ENCODE data around the gene GABRR1.

Gene GABRR1

GRCh38 chr6:89217299-89217910 is at the start of gene GABRR1:
GABRR1 (minus strand) TSS chr6:89217358; CDS start chr6:89217322, 36 bp downstream.
- Histone ChIP-seq H3K9me3 (ENCODE audit: insufficient read depth, low read length) (no peaks in the 10 kb centered on the region), H3K27me3 (ENCODE audit: insufficient read depth, insufficient read length) (no peaks in the 10 kb centered on the region), H3K36me3 (ENCODE audit: insufficient read depth, insufficient read length, low read length) (no peaks in the 10 kb centered on the region), H3K9ac (ENCODE audit: insufficient read length, low read depth) (no peak within 1 kb of the TSS), H3K4me3 (ENCODE audit: insufficient read length, low read depth) (no peak within 1 kb of the TSS), H3K4me1 (ENCODE audit: insufficient read depth, insufficient read length) (no peaks in the 10 kb centered on the region)
- TF ChIP-seq SUZ12 (IDR thresholded peaks at IDR 0.05; ENCODE audit: extremely low read depth, insufficient read depth, insufficient read length): no peak
- no peak for DNase-seq (ENCODE audit: low read depth, low spot score)

GRCh38 chr6:89264296-89264695 is 47.1 kb upstream of the GABRR1 start:
- Histone ChIP-seq H3K9ac (ENCODE audit: insufficient read length, low read depth) (no peak overlapping the region), H3K27me3 (ENCODE audit: insufficient read depth, insufficient read length) (no peaks in the 10 kb centered on the region), H3K9me3 (ENCODE audit: insufficient read depth, low read length) (no peaks in the 10 kb centered on the region), H3K4me1 (ENCODE audit: insufficient read depth, insufficient read length) (no peaks in the 10 kb centered on the region), H3K36me3 (ENCODE audit: insufficient read depth, insufficient read length, low read length) (no peaks in the 10 kb centered on the region), H3K4me3 (ENCODE audit: insufficient read length, low read depth) (no peak overlapping the region)
- no peak for DNase-seq (ENCODE audit: low read depth, low spot score)
- TF ChIP-seq YY1 (IDR thresholded peaks at IDR 0.05; ENCODE audit: insufficient read depth, insufficient read length) (no peak), ZNF274 (IDR thresholded peaks at IDR 0.05; ENCODE audit: low read depth, low read length) (no peak), SUZ12 (IDR thresholded peaks at IDR 0.05; ENCODE audit: extremely low read depth, insufficient read depth, insufficient read length) (no peak)

GRCh38 chr6:89260832-89261231 is 43.7 kb upstream of the GABRR1 start:
- Histone ChIP-seq H3K4me3 (ENCODE audit: insufficient read length, low read depth) (no peak overlapping the region), H3K27me3 (ENCODE audit: insufficient read depth, insufficient read length) (no peaks in the 10 kb centered on the region), H3K4me1 (ENCODE audit: insufficient read depth, insufficient read length) (no peaks in the 10 kb centered on the region), H3K9me3 (ENCODE audit: insufficient read depth, low read length) (no peaks in the 10 kb centered on the region), H3K9ac (ENCODE audit: insufficient read length, low read depth) (no peak overlapping the region), H3K36me3 (ENCODE audit: insufficient read depth, insufficient read length, low read length) (no peaks in the 10 kb centered on the region)
- DNase-seq (ENCODE audit: low read depth, low spot score): no peak
- TF ChIP-seq ZNF274 (IDR thresholded peaks at IDR 0.05; ENCODE audit: low read depth, low read length) (no peak), SUZ12 (IDR thresholded peaks at IDR 0.05; ENCODE audit: extremely low read depth, insufficient read depth, insufficient read length) (no peak), YY1 (IDR thresholded peaks at IDR 0.05; ENCODE audit: insufficient read depth, insufficient read length) (no peak)

GRCh38 chr6:89260310-89260709 is 43.2 kb upstream of the GABRR1 start:
- Histone ChIP-seq H3K9ac (ENCODE audit: insufficient read length, low read depth) (no peak overlapping the region), H3K36me3 (ENCODE audit: insufficient read depth, insufficient read length, low read length) (no peaks in the 10 kb centered on the region), H3K4me3 (ENCODE audit: insufficient read length, low read depth) (no peak overlapping the region), H3K27me3 (ENCODE audit: insufficient read depth, insufficient read length) (no peaks in the 10 kb centered on the region), H3K9me3 (ENCODE audit: insufficient read depth, low read length) (no peaks in the 10 kb centered on the region), H3K4me1 (ENCODE audit: insufficient read depth, insufficient read length) (no peaks in the 10 kb centered on the region)
- no peak for DNase-seq (ENCODE audit: low read depth, low spot score)
- TF ChIP-seq ZNF274 (IDR thresholded peaks at IDR 0.05; ENCODE audit: low read depth, low read length) (no peak), SUZ12 (IDR thresholded peaks at IDR 0.05; ENCODE audit: extremely low read depth, insufficient read depth, insufficient read length) (no peak)

- no peak overlapping the region for H3K9ac ChIP-seq (ENCODE audit: insufficient read length, low read depth)
- H3K36me3 ChIP-seq (ENCODE audit: insufficient read depth, insufficient read length, low read length): no peaks in the 10 kb centered on the region
- no peak overlapping the region for H3K4me3 ChIP-seq (ENCODE audit: insufficient read length, low read depth)
- DNase-seq (ENCODE audit: low read depth, low spot score): no peak
- no peaks in the 10 kb centered on the region for H3K9me3 ChIP-seq (ENCODE audit: insufficient read depth, low read length)
- H3K4me1 ChIP-seq (ENCODE audit: insufficient read depth, insufficient read length): no peaks in the 10 kb centered on the region
- H3K27me3 ChIP-seq (ENCODE audit: insufficient read depth, insufficient read length): no peaks in the 10 kb centered on the region
- no peak for TF ChIP-seq ZNF274 (IDR thresholded peaks at IDR 0.05; ENCODE audit: low read depth, low read length)
Observed at GRCh38 chr6:89258912-89259311, 41.8 kb upstream of the GABRR1 start.

GRCh38 chr6:89257781-89258180 is 40.6 kb upstream of the GABRR1 start:
- Histone ChIP-seq H3K4me3 (ENCODE audit: insufficient read length, low read depth) (no peak overlapping the region), H3K9ac (ENCODE audit: insufficient read length, low read depth) (no peak overlapping the region), H3K27me3 (ENCODE audit: insufficient read depth, insufficient read length) (no peaks in the 10 kb centered on the region), H3K9me3 (ENCODE audit: insufficient read depth, low read length) (no peaks in the 10 kb centered on the region), H3K4me1 (ENCODE audit: insufficient read depth, insufficient read length) (no peaks in the 10 kb centered on the region), H3K36me3 (ENCODE audit: insufficient read depth, insufficient read length, low read length) (no peaks in the 10 kb centered on the region)
- no peak for DNase-seq (ENCODE audit: low read depth, low spot score)
- TF ChIP-seq YY1 (IDR thresholded peaks at IDR 0.05; ENCODE audit: insufficient read depth, insufficient read length) (no peak), ZNF274 (IDR thresholded peaks at IDR 0.05; ENCODE audit: low read depth, low read length) (no peak), SUZ12 (IDR thresholded peaks at IDR 0.05; ENCODE audit: extremely low read depth, insufficient read depth, insufficient read length) (no peak)

- Histone ChIP-seq H3K36me3 (ENCODE audit: insufficient read depth, insufficient read length, low read length) (no peaks in the 10 kb centered on the region), H3K27me3 (ENCODE audit: insufficient read depth, insufficient read length) (no peaks in the 10 kb centered on the region), H3K4me1 (ENCODE audit: insufficient read depth, insufficient read length) (no peaks in the 10 kb centered on the region), H3K4me3 (ENCODE audit: insufficient read length, low read depth) (no peak overlapping the region), H3K9me3 (ENCODE audit: insufficient read depth, low read length) (no peaks in the 10 kb centered on the region), H3K9ac (ENCODE audit: insufficient read length, low read depth) (no peak overlapping the region)
- TF ChIP-seq YY1 (IDR thresholded peaks at IDR 0.05; ENCODE audit: insufficient read depth, insufficient read length): no peak
- TF ChIP-seq ZNF274 (IDR thresholded peaks at IDR 0.05; ENCODE audit: low read depth, low read length): no peak
- no peak for TF ChIP-seq SUZ12 (IDR thresholded peaks at IDR 0.05; ENCODE audit: extremely low read depth, insufficient read depth, insufficient read length)
- no peak for DNase-seq (ENCODE audit: low read depth, low spot score)
Observed at GRCh38 chr6:89257346-89257745, 40.2 kb upstream of the GABRR1 start.

- Histone ChIP-seq H3K4me1 (ENCODE audit: insufficient read depth, insufficient read length) (no peaks in the 10 kb centered on the region), H3K9me3 (ENCODE audit: insufficient read depth, low read length) (no peaks in the 10 kb centered on the region), H3K9ac (ENCODE audit: insufficient read length, low read depth) (no peak overlapping the region), H3K27me3 (ENCODE audit: insufficient read depth, insufficient read length) (no peaks in the 10 kb centered on the region), H3K36me3 (ENCODE audit: insufficient read depth, insufficient read length, low read length) (no peaks in the 10 kb centered on the region), H3K4me3 (ENCODE audit: insufficient read length, low read depth) (no peak overlapping the region)
- TF ChIP-seq SUZ12 (IDR thresholded peaks at IDR 0.05; ENCODE audit: extremely low read depth, insufficient read depth, insufficient read length): no peak
- TF ChIP-seq ZNF274 (IDR thresholded peaks at IDR 0.05; ENCODE audit: low read depth, low read length): no peak
- no peak for TF ChIP-seq YY1 (IDR thresholded peaks at IDR 0.05; ENCODE audit: insufficient read depth, insufficient read length)
- no peak for DNase-seq (ENCODE audit: low read depth, low spot score)
Observed at GRCh38 chr6:89255417-89255816, 38.3 kb upstream of the GABRR1 start.

All from NT2/D1 (cell line).